ENCODE measurements around the gene GNE. TPM values are rescaled to one million over a fixed set of nuclear protein-coding genes. Genes with fewer than 3 reads are reported as not detected.

GNE gene
- total RNA-seq, 1 donor from 2014 or later = 7.2 TPM

DNA sequence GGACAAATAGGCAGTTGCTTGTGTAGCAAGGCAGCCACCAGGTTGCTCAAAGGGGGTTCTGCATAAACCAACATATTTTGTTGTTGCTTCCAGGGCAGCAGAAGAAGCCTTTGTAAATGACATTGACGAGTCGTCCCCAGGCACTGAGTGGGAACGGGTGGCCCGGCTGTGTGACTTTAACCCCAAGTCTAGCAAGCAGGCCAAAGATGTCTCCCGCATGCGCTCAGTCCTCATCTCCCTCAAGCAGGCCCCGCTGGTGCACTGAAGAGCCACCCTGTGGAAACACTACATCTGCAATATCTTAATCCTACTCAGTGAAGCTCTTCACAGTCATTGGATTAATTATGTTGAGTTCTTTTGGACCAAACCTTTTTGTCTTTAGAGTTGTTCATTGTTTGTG lies 46.7 kb downstream of the GNE start:
- peaks cover 0 to 44% of the 10 kb centered on the region in 2 donors for H3K4me1 ChIP-seq
- H3K36me3 ChIP-seq = peaks cover 29 to 67% of the 10 kb centered on the region in 2 donors
- no peaks in the 10 kb centered on the region for H3K9me3 ChIP-seq
- DNase-seq (ENCODE audit: low spot score in 2 of 2) = no peak
- intact Hi-C loops (cut with DNase I) = no loop called here
- TF ChIP-seq, protein P1, sequence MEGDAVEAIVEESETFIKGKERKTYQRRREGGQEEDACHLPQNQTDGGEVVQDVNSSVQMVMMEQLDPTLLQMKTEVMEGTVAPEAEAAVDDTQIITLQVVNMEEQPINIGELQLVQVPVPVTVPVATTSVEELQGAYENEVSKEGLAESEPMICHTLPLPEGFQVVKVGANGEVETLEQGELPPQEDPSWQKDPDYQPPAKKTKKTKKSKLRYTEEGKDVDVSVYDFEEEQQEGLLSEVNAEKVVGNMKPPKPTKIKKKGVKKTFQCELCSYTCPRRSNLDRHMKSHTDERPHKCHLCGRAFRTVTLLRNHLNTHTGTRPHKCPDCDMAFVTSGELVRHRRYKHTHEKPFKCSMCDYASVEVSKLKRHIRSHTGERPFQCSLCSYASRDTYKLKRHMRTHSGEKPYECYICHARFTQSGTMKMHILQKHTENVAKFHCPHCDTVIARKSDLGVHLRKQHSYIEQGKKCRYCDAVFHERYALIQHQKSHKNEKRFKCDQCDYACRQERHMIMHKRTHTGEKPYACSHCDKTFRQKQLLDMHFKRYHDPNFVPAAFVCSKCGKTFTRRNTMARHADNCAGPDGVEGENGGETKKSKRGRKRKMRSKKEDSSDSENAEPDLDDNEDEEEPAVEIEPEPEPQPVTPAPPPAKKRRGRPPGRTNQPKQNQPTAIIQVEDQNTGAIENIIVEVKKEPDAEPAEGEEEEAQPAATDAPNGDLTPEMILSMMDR (IDR thresholded peaks at IDR 0.05) = no peak
- no peak overlapping the region for H3K4me3 ChIP-seq
- no peaks in the 10 kb centered on the region for H3K27me3 ChIP-seq
- no peak overlapping the region for H3K27ac ChIP-seq

DNA sequence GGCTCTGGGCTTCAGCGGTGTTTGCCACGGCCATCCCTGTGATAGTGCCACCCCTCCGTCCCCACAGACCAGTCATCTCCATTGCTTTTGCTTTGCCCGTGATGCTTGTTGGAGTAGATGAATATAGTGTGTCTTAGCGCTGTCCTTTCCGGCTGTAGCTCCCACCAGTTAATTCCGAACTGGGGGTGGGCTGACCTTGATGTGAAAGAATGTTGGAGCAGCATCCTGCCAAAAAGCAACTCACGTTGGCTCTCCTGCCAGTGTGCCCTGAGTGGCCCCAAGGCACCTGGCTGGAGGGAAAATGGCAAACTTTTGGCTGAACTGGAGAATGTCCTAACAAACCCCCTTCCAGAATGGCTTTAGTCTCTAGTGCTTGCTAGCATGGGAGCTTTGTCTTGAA lies 47.5 kb downstream of the GNE start:
- TF ChIP-seq, protein P1 (IDR thresholded peaks at IDR 0.05) = no peak
- no peaks in the 10 kb centered on the region for H3K27me3 ChIP-seq
- peaks cover 0 to 44% of the 10 kb centered on the region in 2 donors for H3K4me1 ChIP-seq
- no peak overlapping the region for H3K4me3 ChIP-seq
- DNase-seq (ENCODE audit: low spot score in 2 of 2) = no peak
- peak overlapping the region; percentile 5 to 41 for H3K27ac ChIP-seq
- intact Hi-C loops (cut with DNase I) = no loop called here
- no peaks in the 10 kb centered on the region for H3K9me3 ChIP-seq
- H3K36me3 ChIP-seq = peaks cover 30 to 67% of the 10 kb centered on the region in 2 donors

DNA sequence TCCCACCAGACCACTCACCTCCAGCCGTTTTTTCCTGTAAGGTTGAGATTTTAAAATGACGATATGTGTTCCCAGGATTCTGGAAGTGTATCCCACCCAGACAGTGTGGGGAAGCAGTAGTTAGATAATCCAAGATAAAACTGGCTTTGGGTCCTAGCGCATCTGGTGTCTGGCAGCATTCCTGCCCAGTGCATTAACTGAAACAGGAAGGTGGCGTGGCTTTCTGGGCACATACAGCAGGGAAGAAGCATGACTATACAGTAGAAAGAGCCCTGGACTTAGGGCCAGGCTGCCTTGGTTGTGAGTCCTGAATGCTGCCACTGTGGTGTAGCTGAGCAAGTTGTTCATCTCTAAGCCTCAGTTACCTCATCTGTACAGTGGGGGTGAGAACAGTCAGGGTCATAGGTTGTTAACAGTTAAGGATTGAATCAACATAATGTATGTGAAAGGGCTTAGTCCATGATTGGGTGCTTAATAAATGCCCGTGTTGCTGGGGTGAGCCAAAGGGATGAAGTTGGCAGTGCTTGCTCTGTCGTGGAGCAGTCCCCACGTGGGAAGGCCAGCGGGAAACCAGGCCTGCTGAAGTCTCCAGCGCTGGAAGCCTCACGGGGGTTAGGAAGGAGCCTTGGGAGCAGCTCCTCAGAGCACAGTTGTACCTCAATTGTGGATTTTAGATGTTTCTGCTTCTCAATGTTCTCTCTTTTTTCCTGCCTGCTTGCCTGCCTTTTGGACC lies 49.6 kb downstream of the GNE start:
- intact Hi-C loops (cut with DNase I) = no loop called here

DNA sequence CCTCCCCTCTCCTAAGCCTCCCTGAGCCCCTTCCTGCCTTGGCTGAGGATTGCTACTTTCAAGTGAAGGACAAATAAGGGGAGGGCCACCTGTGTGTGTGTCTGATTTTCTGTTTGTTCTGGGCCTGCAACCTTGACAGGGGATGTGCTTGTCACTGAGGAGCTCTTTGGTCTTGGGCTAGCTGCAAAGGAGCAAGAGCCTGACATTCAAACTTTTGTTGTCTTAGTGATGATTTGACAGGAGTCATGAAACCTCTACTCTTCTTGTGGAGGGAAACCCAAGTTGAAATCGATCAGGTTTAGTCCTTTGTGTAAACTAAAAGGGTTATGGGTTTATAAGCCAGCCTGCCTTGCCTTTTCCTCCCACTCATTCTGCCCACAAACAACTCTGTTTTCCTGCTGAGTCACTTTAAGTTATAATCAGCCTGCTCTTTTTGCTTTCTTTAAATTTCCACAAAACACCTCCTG lies 50.7 kb downstream of the GNE start:
- Histone ChIP-seq H3K4me3 (no peak overlapping the region), H3K4me1 (peaks cover 0 to 32% of the 10 kb centered on the region in 2 donors), H3K9me3 (no peaks in the 10 kb centered on the region), H3K27ac (peak overlapping the region; percentile 62 to 69), H3K36me3 (peaks cover 54 to 94% of the 10 kb centered on the region in 2 donors), H3K27me3 (no peaks in the 10 kb centered on the region)
- intact Hi-C loops (cut with DNase I) = no loop called here
- TF ChIP-seq, protein P1 (IDR thresholded peaks at IDR 0.05) = no peak
- no peak for DNase-seq (ENCODE audit: low spot score in 2 of 2)

More for the DNA sequence above, 49.6 kb downstream of the GNE start:
- peaks cover 49 to 83% of the 10 kb centered on the region in 2 donors for H3K36me3 ChIP-seq
- TF ChIP-seq, protein P1 (IDR thresholded peaks at IDR 0.05) = no peak
- peaks cover 0 to 32% of the 10 kb centered on the region in 2 donors for H3K4me1 ChIP-seq
- H3K4me3 ChIP-seq = no peak overlapping the region
- H3K27ac ChIP-seq = peak overlapping the region; percentile 62 to 69
- DNase-seq (ENCODE audit: low spot score in 2 of 2) = no peak
- no peaks in the 10 kb centered on the region for H3K27me3 ChIP-seq
- H3K9me3 ChIP-seq = no peaks in the 10 kb centered on the region

DNA sequence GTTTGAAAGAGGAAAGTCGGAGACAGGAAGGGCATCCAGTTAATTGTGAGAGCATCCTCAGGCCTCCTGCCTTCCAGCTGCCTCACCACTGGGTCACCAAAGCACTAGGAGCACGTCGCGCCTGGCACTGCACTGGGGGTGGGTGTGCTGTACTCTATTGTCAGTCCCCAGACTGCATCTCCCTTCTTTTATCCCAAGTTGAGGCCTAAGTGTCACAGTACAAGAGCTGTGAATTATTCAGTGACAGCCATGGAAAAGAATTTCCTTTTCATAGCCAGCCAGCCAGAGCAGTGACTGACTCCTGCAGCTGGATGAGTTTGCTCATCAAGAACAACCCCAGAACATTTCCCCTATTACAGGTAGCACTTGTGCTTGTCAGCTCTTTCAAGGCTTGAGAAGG lies 51.2 kb downstream of the GNE start:
- H3K4me1 ChIP-seq = peaks cover 0 to 32% of the 10 kb centered on the region in 2 donors
- DNase-seq (ENCODE audit: low spot score in 2 of 2) = no peak
- no peaks in the 10 kb centered on the region for H3K9me3 ChIP-seq
- H3K36me3 ChIP-seq = peaks cover 55 to 95% of the 10 kb centered on the region in 2 donors
- H3K27ac ChIP-seq = peak overlapping the region; percentile 62 to 69
- H3K27me3 ChIP-seq = no peaks in the 10 kb centered on the region
- TF ChIP-seq, protein P1 (IDR thresholded peaks at IDR 0.05) = no peak
- H3K4me3 ChIP-seq = no peak overlapping the region
- intact Hi-C loops (cut with DNase I) = no loop called here

Data from ascending aorta (tissue), 2 donors.